Measurements from ENCODE around the gene CCHCR1. TPM values are rescaled to one million over a fixed set of nuclear protein-coding genes. Genes with fewer than 3 reads are reported as not detected.

The CCHCR1 gene
- total RNA-seq, 1 donor from 2014 or later = 23.2 TPM

- H3K4me1 ChIP-seq = peaks cover 10% of the 10 kb centered on the region
- peak; percentile 24 for TF ChIP-seq CTCF (IDR thresholded peaks at IDR 0.05)
- TF ChIP-seq EZH2 (IDR thresholded peaks at IDR 0.05) = no peak
- no peak overlapping the region for H3K27ac ChIP-seq
- peak; percentile 46 for DNase-seq (ENCODE audit: low spot score)
- H3K79me2 ChIP-seq (ENCODE audit: low read depth) = peaks cover 11% of the 10 kb centered on the region
- peak overlapping the region; percentile 50 for H3K9ac ChIP-seq
- peaks cover 14% of the 10 kb centered on the region for H3K36me3 Mint-ChIP-seq
- peak overlapping the region; percentile 90 for H2AFZ ChIP-seq (replicated peaks)
- peak overlapping the region; percentile 98 for H3K4me3 Mint-ChIP-seq
- peaks cover 14% of the 10 kb centered on the region for H3F3A ChIP-seq (ENCODE audit: low read depth)
- no peaks in the 10 kb centered on the region for H4K20me1 ChIP-seq (ENCODE audit: low read depth)
- H3K4me1 Mint-ChIP-seq = peaks cover 26% of the 10 kb centered on the region
- H3K36me3 ChIP-seq = peaks cover 5% of the 10 kb centered on the region
- no peaks in the 10 kb centered on the region for H3K9me3 Mint-ChIP-seq
- peak overlapping the region; percentile 33 for H3K27ac Mint-ChIP-seq
- peaks cover 2% of the 10 kb centered on the region for H3K27me3 Mint-ChIP-seq (ENCODE audit: insufficient read depth, low read depth)
- H3K9me3 ChIP-seq (ENCODE audit: low read depth) = no peaks in the 10 kb centered on the region
- H3K4me2 ChIP-seq = peak overlapping the region; percentile 93
- peak overlapping the region; percentile 87 for H3K4me3 ChIP-seq
- peaks cover 12% of the 10 kb centered on the region for H3K27me3 ChIP-seq
Observed at GRCh38 chr6:31158863-31159855, 1.6 kb upstream of the CCHCR1 start.

GRCh38 chr6:31158140-31158862 lies 699 bp upstream of the CCHCR1 start, which contains the start of gene TCF19:
TCF19 (plus strand) TSS chr6:31158589; CDS start chr6:31159470, 881 bp downstream.
- no peaks in the 10 kb centered on the region for H4K20me1 ChIP-seq (ENCODE audit: low read depth)
- peaks cover 11% of the 10 kb centered on the region for H3K79me2 ChIP-seq (ENCODE audit: low read depth)
- Mint-ChIP-seq H3K4me1 (peaks cover 26% of the 10 kb centered on the region), H3K4me3 (peak within 1 kb of the TSS; percentile 98), H3K27me3 (ENCODE audit: insufficient read depth, low read depth) (peaks cover 2% of the 10 kb centered on the region), H3K27ac (peak within 1 kb of the TSS; percentile 74), H3K9me3 (no peaks in the 10 kb centered on the region), H3K36me3 (peaks cover 15% of the 10 kb centered on the region)
- H3K27me3 ChIP-seq = peaks cover 12% of the 10 kb centered on the region
- peaks cover 10% of the 10 kb centered on the region for H3K4me1 ChIP-seq
- peak within 1 kb of the TSS; percentile 90 for H2AFZ ChIP-seq (replicated peaks)
- H3K9me3 ChIP-seq (ENCODE audit: low read depth) = no peaks in the 10 kb centered on the region
- H3K4me3 ChIP-seq = peak within 1 kb of the TSS; percentile 87
- H3K9ac ChIP-seq = peak within 1 kb of the TSS; percentile 50
- H3K4me2 ChIP-seq = peak within 1 kb of the TSS; percentile 93
- TF ChIP-seq EZH2 (IDR thresholded peaks at IDR 0.05) = peak; percentile 37
- TF ChIP-seq CTCF (IDR thresholded peaks at IDR 0.05) = no peak
- H3K27ac ChIP-seq = no peak within 1 kb of the TSS
- DNase-seq (ENCODE audit: low spot score) = peak; percentile 98
- peaks cover 14% of the 10 kb centered on the region for H3F3A ChIP-seq (ENCODE audit: low read depth)
- peaks cover 5% of the 10 kb centered on the region for H3K36me3 ChIP-seq

GRCh38 chr6:31156641-31157040 lies 961 bp downstream of the CCHCR1 start:
- Mint-ChIP-seq H3K9me3 (no peaks in the 10 kb centered on the region), H3K4me3 (no peak overlapping the region), H3K27ac (no peak overlapping the region), H3K4me1 (peaks cover 29% of the 10 kb centered on the region), H3K36me3 (peaks cover 13% of the 10 kb centered on the region), H3K27me3 (ENCODE audit: insufficient read depth, low read depth) (peaks cover 2% of the 10 kb centered on the region)
- no peak overlapping the region for H3K27ac ChIP-seq
- H2AFZ ChIP-seq (replicated peaks) = no peak overlapping the region
- peaks cover 12% of the 10 kb centered on the region for H3F3A ChIP-seq (ENCODE audit: low read depth)
- peaks cover 11% of the 10 kb centered on the region for H3K79me2 ChIP-seq (ENCODE audit: low read depth)
- H4K20me1 ChIP-seq (ENCODE audit: low read depth) = no peaks in the 10 kb centered on the region
- DNase-seq (ENCODE audit: low spot score) = no peak
- H3K36me3 ChIP-seq = peaks cover 5% of the 10 kb centered on the region
- H3K9me3 ChIP-seq (ENCODE audit: low read depth) = no peaks in the 10 kb centered on the region
- no peak overlapping the region for H3K4me3 ChIP-seq
- no peak overlapping the region for H3K9ac ChIP-seq
- H3K4me2 ChIP-seq = peak overlapping the region; percentile 93
- peaks cover 12% of the 10 kb centered on the region for H3K27me3 ChIP-seq
- TF ChIP-seq CTCF (IDR thresholded peaks at IDR 0.05) (no peak), EZH2phosphoT487 (IDR thresholded peaks at IDR 0.05) (no peak), EZH2 (IDR thresholded peaks at IDR 0.05) (no peak)
- peaks cover 10% of the 10 kb centered on the region for H3K4me1 ChIP-seq

Data from neural progenitor cell (in vitro differentiated cells).